ENCODE measurements around the gene NOXO1.

- TF ChIP-seq RAD21 (IDR thresholded peaks at IDR 0.05) (no peak), CTCF (IDR thresholded peaks at IDR 0.05; ENCODE audit: low read depth, low read length, missing input control) (no peak)
- TF ChIP-seq, protein P1, sequence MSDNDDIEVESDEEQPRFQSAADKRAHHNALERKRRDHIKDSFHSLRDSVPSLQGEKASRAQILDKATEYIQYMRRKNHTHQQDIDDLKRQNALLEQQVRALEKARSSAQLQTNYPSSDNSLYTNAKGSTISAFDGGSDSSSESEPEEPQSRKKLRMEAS (IDR thresholded peaks at IDR 0.05): no peak
- TF ChIP-seq, protein P2, sequence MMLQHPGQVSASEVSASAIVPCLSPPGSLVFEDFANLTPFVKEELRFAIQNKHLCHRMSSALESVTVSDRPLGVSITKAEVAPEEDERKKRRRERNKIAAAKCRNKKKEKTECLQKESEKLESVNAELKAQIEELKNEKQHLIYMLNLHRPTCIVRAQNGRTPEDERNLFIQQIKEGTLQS (IDR thresholded peaks at IDR 0.05): no peak
These were observed 35.5 kb downstream of the NOXO1 start for GRCh38 chr16:1945559-1946391.

All from liver (tissue), 3 donors.